IgD-negative memory B cell (primary cell): ENCODE measurements around the gene ERP44. TPM values are rescaled to one million over a fixed set of nuclear protein-coding genes. Genes with fewer than 3 reads are reported as not detected.

ENCODE experiments used
- H3K27ac Mint-ChIP-seq, 3 donors: one replicate each; pipeline ENCODE4 v1.8.0; 2020 to 2022; ENCODE audit warnings: mild to moderate bottlenecking in 3 of 3, mixed read lengths in 3 of 3, moderate library complexity in 1 of 3
- H3K27me3 Mint-ChIP-seq: one replicate; pipeline ENCODE4 v1.8.0; 2021; ENCODE audit warnings: mixed read lengths
- H3K36me3 Mint-ChIP-seq: one replicate; pipeline ENCODE4 v1.8.0; 2020; ENCODE audit warnings: mild to moderate bottlenecking, mixed read lengths
- H3K4me1 Mint-ChIP-seq, 3 donors: one replicate each; pipeline ENCODE4 v1.8.0; 2020 to 2022; ENCODE audit warnings: mixed read lengths in 3 of 3, mild to moderate bottlenecking in 1 of 3
- H3K4me3 Mint-ChIP-seq, 4 donors: one replicate each; pipeline ENCODE4 v1.8.0; 2020 to 2022; ENCODE audit warnings: mild to moderate bottlenecking in 4 of 4, mixed read lengths in 4 of 4, moderate library complexity in 3 of 4
- H3K9me3 Mint-ChIP-seq, 3 donors: one replicate each; pipeline ENCODE4 v1.8.0; 2020 to 2021; ENCODE audit warnings: mixed read lengths in 3 of 3, mild to moderate bottlenecking in 1 of 3
- polyA plus RNA-seq: library from polyadenylated mRNA; unstranded; fragments of 300-500 nt; fragmentation: Illumina TruSeq; gene quantifications from one replicate; pipeline ENCODE4 v1.2.3, GENCODE V29; 2021

ERP44 gene
- polyA plus RNA-seq, 1 donor from 2014 or later = 45.3 TPM

DNA sequence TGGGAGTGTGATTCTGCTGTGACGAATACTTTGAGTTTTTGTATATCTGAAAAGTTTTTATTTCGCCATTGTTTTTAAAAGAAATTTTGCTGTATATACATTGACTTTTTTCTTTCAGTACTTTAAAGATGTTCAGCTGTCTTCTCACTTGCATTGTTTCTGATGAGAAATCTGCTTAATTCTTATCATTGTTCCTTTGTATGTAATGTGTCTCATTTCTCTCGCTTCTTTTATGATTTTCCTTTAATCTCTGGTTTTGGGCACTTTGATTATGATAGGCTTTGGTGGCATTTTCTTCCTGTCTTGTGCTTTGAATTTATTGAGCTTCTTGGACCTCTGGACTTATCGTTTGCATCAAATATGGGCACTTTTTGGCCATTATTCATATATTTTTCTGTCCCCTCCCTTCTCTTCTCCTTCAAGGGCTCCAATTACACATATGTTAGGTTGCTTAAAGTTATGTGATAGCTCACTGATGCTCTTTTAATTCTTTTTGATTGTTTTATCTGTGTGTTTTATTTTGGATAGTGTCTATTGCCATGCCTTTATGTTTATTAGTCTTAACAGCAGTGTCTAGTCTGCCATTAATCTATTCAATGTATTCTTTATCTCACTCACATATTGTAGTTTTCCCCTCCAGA, 161.7 kb downstream of the ERP44 start:
- H3K4me3 Mint-ChIP-seq = no peak overlapping the region
- peaks cover 29% of the 10 kb centered on the region for H3K36me3 Mint-ChIP-seq
- no peaks in the 10 kb centered on the region for H3K27me3 Mint-ChIP-seq
- H3K9me3 Mint-ChIP-seq = peaks cover 2 to 10% (median 7%) of the 10 kb centered on the region in 3 donors
- H3K4me1 Mint-ChIP-seq = peaks cover 4 to 11% (median 9%) of the 10 kb centered on the region in 3 donors
- no peak overlapping the region for H3K27ac Mint-ChIP-seq

DNA sequence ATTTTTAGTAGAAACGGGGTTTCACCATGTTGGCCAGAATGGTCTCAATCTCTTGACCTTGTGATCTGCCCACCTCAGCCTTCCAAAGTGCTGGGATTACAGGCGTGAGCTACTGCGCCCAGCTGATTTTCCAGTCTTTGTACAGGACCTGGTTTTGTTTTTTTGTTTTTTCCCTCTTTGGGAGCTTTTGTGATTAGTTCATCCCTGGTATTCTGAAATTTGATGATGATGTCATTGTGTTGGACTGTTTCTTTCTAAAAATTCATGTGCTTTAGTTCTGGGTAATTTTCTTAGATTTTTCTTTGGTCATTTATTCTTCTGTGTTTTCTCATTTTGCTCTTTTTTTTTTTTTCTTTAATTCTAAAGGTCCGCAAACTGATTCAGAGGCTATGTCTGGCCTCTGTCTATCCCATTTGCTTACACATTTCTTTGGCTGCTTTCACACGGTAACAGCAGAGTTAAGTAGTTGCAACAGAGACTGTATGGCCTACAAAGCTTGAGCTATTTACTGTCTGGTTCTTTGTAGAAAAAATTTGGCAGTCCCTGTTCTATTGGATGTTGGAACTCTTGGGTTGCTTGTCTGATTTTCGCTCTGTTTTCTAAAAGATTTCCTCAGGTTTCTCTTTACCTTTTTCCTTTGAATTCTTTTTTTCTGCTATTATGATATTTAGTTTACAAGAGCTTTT, 167.5 kb downstream of the ERP44 start:
- Mint-ChIP-seq H3K9me3 (peaks cover 0 to 2% (median under 1%) of the 10 kb centered on the region in 3 donors), H3K36me3 (peaks cover 20% of the 10 kb centered on the region), H3K27me3 (no peaks in the 10 kb centered on the region), H3K27ac (no peak overlapping the region), H3K4me3 (no peak overlapping the region), H3K4me1 (peaks cover 0 to 12% (median 2%) of the 10 kb centered on the region in 3 donors)

DNA sequence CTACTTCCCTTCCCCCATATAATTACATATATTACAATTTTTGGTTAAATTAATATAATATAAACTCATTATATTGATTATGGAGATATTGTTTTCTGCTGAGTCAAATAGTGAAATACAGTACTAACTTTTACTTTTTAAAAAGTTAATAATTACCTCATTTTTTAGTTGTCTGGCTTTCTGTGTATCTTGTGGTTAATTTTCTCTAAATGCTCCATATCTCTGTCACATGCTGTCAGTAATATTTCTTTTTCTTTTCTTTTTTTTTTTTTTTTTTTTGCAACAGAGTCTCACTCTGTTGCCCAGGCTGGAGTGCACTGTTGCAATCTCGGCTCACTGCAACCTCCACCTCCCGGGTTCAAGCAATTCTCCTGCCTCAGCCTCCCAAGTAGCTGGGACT, 169.1 kb downstream of the ERP44 start:
- H3K27me3 Mint-ChIP-seq = no peaks in the 10 kb centered on the region
- peaks cover 0 to 11% (median 2%) of the 10 kb centered on the region in 3 donors for H3K9me3 Mint-ChIP-seq
- H3K27ac Mint-ChIP-seq = no peak overlapping the region
- H3K4me3 Mint-ChIP-seq = no peak overlapping the region
- peaks cover 23% of the 10 kb centered on the region for H3K36me3 Mint-ChIP-seq
- peaks cover 0 to 8% (median 2%) of the 10 kb centered on the region in 3 donors for H3K4me1 Mint-ChIP-seq

Other genes with a start within 250 kb of the ERP44 start
- 18.1 TPM for gene STX17, start 192.3 kb downstream of the ERP44 start, polyA plus RNA-seq
- 12.7 TPM for gene INVS, start 243 bp upstream of the ERP44 start, polyA plus RNA-seq